OCI-LY3 (cell line): Measurements from ENCODE around the gene TBC1D3I.
"Not testable (repeated sequence)": the region's sequence is repeated elsewhere in the genome, so short reads cannot be mapped to it uniquely, and the experiment has no call there.

ENCODE experiments used
- EZH2phosphoT487 ChIP-seq: fragments of 200-600 bp; shearing (Covaris generic); IDR thresholded peaks from 2 replicates; pipeline ENCODE4 v1.6.1; 2018; ENCODE audit warnings: antibody characterized with exemption, mixed run types, low read depth
- TF ChIP-seq, protein P1 (sequence below): fragments of 200-600, 300-600 bp; sonication (generic); IDR thresholded peaks from 2 replicates; pipeline ENCODE4 v1.5.1; 2014; ENCODE audit warnings: antibody characterized with exemption, low read length, low read depth

- TF ChIP-seq, protein P1, sequence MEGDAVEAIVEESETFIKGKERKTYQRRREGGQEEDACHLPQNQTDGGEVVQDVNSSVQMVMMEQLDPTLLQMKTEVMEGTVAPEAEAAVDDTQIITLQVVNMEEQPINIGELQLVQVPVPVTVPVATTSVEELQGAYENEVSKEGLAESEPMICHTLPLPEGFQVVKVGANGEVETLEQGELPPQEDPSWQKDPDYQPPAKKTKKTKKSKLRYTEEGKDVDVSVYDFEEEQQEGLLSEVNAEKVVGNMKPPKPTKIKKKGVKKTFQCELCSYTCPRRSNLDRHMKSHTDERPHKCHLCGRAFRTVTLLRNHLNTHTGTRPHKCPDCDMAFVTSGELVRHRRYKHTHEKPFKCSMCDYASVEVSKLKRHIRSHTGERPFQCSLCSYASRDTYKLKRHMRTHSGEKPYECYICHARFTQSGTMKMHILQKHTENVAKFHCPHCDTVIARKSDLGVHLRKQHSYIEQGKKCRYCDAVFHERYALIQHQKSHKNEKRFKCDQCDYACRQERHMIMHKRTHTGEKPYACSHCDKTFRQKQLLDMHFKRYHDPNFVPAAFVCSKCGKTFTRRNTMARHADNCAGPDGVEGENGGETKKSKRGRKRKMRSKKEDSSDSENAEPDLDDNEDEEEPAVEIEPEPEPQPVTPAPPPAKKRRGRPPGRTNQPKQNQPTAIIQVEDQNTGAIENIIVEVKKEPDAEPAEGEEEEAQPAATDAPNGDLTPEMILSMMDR = not testable (repeated sequence)
- TF ChIP-seq EZH2phosphoT487 = not testable (repeated sequence)
Observed at GRCh38 chr17:36221581-36222100, 42.7 kb downstream of the TBC1D3I start.
